ENCODE measurements around the gene LSM10.

DNA sequence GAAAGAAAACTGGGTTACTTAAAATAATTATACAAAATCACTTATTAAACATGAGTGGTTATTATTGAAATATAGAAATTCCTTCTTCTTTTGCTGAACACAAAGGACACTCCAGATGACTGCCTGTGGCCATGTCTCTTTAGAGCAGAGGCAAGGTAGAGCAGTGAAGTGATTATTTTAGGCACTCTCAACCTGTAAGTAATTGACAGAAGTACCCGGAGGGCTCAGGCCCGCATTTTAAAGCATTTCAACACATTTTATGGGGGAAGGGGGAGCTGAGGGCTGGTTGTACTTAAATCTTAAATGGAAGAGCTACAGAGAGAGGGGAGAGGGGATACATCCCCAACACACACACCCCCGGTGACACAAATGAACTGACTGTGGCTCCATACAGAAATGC, 42.3 kb upstream of the LSM10 start:
- TF ChIP-seq, protein P1, sequence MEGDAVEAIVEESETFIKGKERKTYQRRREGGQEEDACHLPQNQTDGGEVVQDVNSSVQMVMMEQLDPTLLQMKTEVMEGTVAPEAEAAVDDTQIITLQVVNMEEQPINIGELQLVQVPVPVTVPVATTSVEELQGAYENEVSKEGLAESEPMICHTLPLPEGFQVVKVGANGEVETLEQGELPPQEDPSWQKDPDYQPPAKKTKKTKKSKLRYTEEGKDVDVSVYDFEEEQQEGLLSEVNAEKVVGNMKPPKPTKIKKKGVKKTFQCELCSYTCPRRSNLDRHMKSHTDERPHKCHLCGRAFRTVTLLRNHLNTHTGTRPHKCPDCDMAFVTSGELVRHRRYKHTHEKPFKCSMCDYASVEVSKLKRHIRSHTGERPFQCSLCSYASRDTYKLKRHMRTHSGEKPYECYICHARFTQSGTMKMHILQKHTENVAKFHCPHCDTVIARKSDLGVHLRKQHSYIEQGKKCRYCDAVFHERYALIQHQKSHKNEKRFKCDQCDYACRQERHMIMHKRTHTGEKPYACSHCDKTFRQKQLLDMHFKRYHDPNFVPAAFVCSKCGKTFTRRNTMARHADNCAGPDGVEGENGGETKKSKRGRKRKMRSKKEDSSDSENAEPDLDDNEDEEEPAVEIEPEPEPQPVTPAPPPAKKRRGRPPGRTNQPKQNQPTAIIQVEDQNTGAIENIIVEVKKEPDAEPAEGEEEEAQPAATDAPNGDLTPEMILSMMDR (conservative IDR thresholded peaks at IDR 0.05; ENCODE audit: low read depth, low read length), result no peak
- no peak for TF ChIP-seq EZH2phosphoT487 (IDR thresholded peaks at IDR 0.05; ENCODE audit: borderline replicate concordance, low read length)
- TF ChIP-seq EZH2 (IDR thresholded peaks at IDR 0.05; ENCODE audit: low read length, unreplicated experiment), result no peak

All from PC-3 (cell line).